ENCODE measurements around the gene ELOVL5. TPM values are rescaled to one million over a fixed set of nuclear protein-coding genes. Genes with fewer than 3 reads are reported as not detected.
A peak's percentile ranks its signal among the peaks of the same experiment; 100 is the strongest.

Gene ELOVL5
- polyA plus RNA-seq, 1 of the 3 experiments (the other 2 are of a cell fraction): 31.9 TPM

- POLR2A ChIA-PET: no interaction called here
- DNase-seq: no peak
- H3K4me1 ChIP-seq (ENCODE audit: control insufficient read depth in 1 of 2, insufficient read depth in 2 of 2, low read depth in 1 of 2, low read length in 1 of 2): peaks cover 40 to 46% of the 10 kb centered on the region in 2 experiments
- no peak for TF ChIP-seq NRF1 (IDR thresholded peaks at IDR 0.05; ENCODE audit: low read depth, low read length)
- TF ChIP-seq CHD2 (IDR thresholded peaks at IDR 0.05; ENCODE audit: low read length, partially characterized antibody): no peak
- TF ChIP-seq, protein P1, sequence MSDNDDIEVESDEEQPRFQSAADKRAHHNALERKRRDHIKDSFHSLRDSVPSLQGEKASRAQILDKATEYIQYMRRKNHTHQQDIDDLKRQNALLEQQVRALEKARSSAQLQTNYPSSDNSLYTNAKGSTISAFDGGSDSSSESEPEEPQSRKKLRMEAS (IDR thresholded peaks at IDR 0.05; ENCODE audit: low read depth): no peak
- peak; percentile 15; the same call in 1 of the 2 replicates for TF ChIP-seq RCOR1 (IDR thresholded peaks at IDR 0.05; ENCODE audit: low read length)
- no peak for TF ChIP-seq MEF2A (IDR thresholded peaks at IDR 0.05; ENCODE audit: borderline replicate concordance, low read depth)
- no peak for TF ChIP-seq FOXJ3 (CRISPR knock-in tag; IDR thresholded peaks at IDR 0.05)
- no peak for TF ChIP-seq SMC3 (IDR thresholded peaks at IDR 0.05; ENCODE audit: low read depth, low read length)
- peak; percentile 21; the same call in 1 of the 2 replicates for TF ChIP-seq JUND (IDR thresholded peaks at IDR 0.05)
- no peak for TF ChIP-seq TAF1 (IDR thresholded peaks at IDR 0.05; ENCODE audit: borderline replicate concordance, low read depth, low read length)
- no peak for TF ChIP-seq MXI1 (IDR thresholded peaks at IDR 0.05; ENCODE audit: low read depth, low read length)
- no peak for TF ChIP-seq TEAD4 (IDR thresholded peaks at IDR 0.05; ENCODE audit: borderline replicate concordance, insufficient read depth)
- no peak for TF ChIP-seq RXRA (IDR thresholded peaks at IDR 0.05; ENCODE audit: borderline replicate concordance, low read depth)
- TF ChIP-seq YY1 (IDR thresholded peaks at IDR 0.05; ENCODE audit: low read depth): no peak
- TF ChIP-seq SIN3A (IDR thresholded peaks at IDR 0.05; ENCODE audit: borderline replicate concordance, low read depth, low read length): no peak
- TF ChIP-seq, protein P2, sequence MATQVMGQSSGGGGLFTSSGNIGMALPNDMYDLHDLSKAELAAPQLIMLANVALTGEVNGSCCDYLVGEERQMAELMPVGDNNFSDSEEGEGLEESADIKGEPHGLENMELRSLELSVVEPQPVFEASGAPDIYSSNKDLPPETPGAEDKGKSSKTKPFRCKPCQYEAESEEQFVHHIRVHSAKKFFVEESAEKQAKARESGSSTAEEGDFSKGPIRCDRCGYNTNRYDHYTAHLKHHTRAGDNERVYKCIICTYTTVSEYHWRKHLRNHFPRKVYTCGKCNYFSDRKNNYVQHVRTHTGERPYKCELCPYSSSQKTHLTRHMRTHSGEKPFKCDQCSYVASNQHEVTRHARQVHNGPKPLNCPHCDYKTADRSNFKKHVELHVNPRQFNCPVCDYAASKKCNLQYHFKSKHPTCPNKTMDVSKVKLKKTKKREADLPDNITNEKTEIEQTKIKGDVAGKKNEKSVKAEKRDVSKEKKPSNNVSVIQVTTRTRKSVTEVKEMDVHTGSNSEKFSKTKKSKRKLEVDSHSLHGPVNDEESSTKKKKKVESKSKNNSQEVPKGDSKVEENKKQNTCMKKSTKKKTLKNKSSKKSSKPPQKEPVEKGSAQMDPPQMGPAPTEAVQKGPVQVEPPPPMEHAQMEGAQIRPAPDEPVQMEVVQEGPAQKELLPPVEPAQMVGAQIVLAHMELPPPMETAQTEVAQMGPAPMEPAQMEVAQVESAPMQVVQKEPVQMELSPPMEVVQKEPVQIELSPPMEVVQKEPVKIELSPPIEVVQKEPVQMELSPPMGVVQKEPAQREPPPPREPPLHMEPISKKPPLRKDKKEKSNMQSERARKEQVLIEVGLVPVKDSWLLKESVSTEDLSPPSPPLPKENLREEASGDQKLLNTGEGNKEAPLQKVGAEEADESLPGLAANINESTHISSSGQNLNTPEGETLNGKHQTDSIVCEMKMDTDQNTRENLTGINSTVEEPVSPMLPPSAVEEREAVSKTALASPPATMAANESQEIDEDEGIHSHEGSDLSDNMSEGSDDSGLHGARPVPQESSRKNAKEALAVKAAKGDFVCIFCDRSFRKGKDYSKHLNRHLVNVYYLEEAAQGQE (IDR thresholded peaks at IDR 0.05; ENCODE audit: low read depth, low read length): no peak
- no peak for TF ChIP-seq NFIC (IDR thresholded peaks at IDR 0.05; ENCODE audit: borderline replicate concordance)
- TF ChIP-seq FOXM1 (IDR thresholded peaks at IDR 0.05; ENCODE audit: low read depth): no peak
- TF ChIP-seq EZH2phosphoT487 (IDR thresholded peaks at IDR 0.05; ENCODE audit: borderline replicate concordance, low read depth): no peak
- no peak for TF ChIP-seq GATA2 (CRISPR knock-in tag; IDR thresholded peaks at IDR 0.05)
- TF ChIP-seq USF2 (IDR thresholded peaks at IDR 0.05; ENCODE audit: borderline replicate concordance, low read depth, low read length): no peak
- no peak for TF ChIP-seq POLR2AphosphoS5 (IDR thresholded peaks at IDR 0.05; ENCODE audit: low read depth, low read length)
- TF ChIP-seq, protein P3, sequence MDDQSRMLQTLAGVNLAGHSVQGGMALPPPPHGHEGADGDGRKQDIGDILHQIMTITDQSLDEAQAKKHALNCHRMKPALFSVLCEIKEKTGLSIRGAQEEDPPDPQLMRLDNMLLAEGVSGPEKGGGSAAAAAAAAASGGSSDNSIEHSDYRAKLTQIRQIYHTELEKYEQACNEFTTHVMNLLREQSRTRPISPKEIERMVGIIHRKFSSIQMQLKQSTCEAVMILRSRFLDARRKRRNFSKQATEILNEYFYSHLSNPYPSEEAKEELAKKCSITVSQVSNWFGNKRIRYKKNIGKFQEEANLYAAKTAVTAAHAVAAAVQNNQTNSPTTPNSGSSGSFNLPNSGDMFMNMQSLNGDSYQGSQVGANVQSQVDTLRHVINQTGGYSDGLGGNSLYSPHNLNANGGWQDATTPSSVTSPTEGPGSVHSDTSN (IDR thresholded peaks at IDR 0.05): peak; percentile 35; the same call in 1 of the 2 replicates
- no peak for TF ChIP-seq ELF1 (IDR thresholded peaks at IDR 0.05)
- TF ChIP-seq USF1 (IDR thresholded peaks at IDR 0.05; ENCODE audit: borderline replicate concordance, low read depth): no peak
- peak; percentile 26; the same call in 1 of the 2 replicates for TF ChIP-seq RFX5 (IDR thresholded peaks at IDR 0.05; ENCODE audit: low read length)
- no peak for TF ChIP-seq ZBTB33 (IDR thresholded peaks at IDR 0.05; ENCODE audit: borderline replicate concordance, low read depth)
- TF ChIP-seq EP300 (IDR thresholded peaks at IDR 0.05; ENCODE audit: borderline replicate concordance in 1 of 2, low read depth in 1 of 2, low read length in 1 of 2): peak; percentile 10 to 57; a peak in 2 of 4 replicates
These were observed 37.2 kb downstream of the ELOVL5 start for GRCh38 chr6:53311586-53311935.

More at GRCh38 chr6:53311586-53311935, 37.2 kb downstream of the ELOVL5 start:
- Histone ChIP-seq H3K27ac (ENCODE audit: low read depth in 2 of 2, low read length in 1 of 2) (peak overlapping the region; percentile 28 to 60; a peak in 3 of 4 replicates), H3K4me2 (no peak overlapping the region), H3K27me3 (ENCODE audit: insufficient read depth) (no peaks in the 10 kb centered on the region), H2AFZ (ENCODE audit: low read depth) (no peak overlapping the region), H3K9me2 (no peaks in the 10 kb centered on the region), H3K9me3 (no peaks in the 10 kb centered on the region), H3K36me3 (replicated peaks in 1 of 2; ENCODE audit: control insufficient read depth in 1 of 2, insufficient read depth in 2 of 2, low read length in 1 of 2) (no peaks in the 10 kb centered on the region), H3F3A (replicated peaks; ENCODE audit: insufficient read depth) (peaks cover 29% of the 10 kb centered on the region), H3K79me2 (ENCODE audit: insufficient read depth) (peaks cover 98% of the 10 kb centered on the region), H3K9ac (no peak overlapping the region), H4K20me1 (ENCODE audit: insufficient read depth) (peaks cover 6% of the 10 kb centered on the region; the same call in 1 of the 2 replicates), H3K4me3 (ENCODE audit: low read depth in 2 of 2, low read length in 1 of 2) (no peak overlapping the region)
- CTCF ChIA-PET: interaction anchor here (0.8 to 3.8 kb wide), 2 partner anchors 17 to 18 kb away, joined by 3 to 22 read pairs; no protein-coding TSS in a partner anchor
- 39% methylated on average over 3 of the region's 3 CpGs for WGBS (ENCODE audit: low lambda C conversion rate)

All from SK-N-SH (cell line).